Stimulated activated naive B cell treated with anti-CD40 and anti-IgM and Interleukin-4, amounts not matched to agents 10 μg/mL and 1 μg/mL and 100 μg/mL, for 72 hours (primary cell): Measurements from ENCODE around the gene F3.

Source experiments
- ATAC-seq, 2 donors: fragments of 150-1000 bp; cut with Tn5 transposase; replicated peaks; 2 replicates each; pipeline ENCODE4 v1.10.0; 2021; ENCODE audit warnings: moderate library complexity in 1 of 2
- DNase-seq: peaks from one replicate; pipeline ENCODE4 v3.0.0; 2021
- H3K27ac Mint-ChIP-seq: one replicate; pipeline ENCODE4 v1.8.0; 2022; ENCODE audit warnings: mild to moderate bottlenecking, mixed read lengths
- H3K27me3 Mint-ChIP-seq, 2 donors: one replicate each; pipeline ENCODE4 v1.8.0; 2022; ENCODE audit warnings: mixed read lengths in 2 of 2
- H3K36me3 Mint-ChIP-seq, 2 donors: one replicate each; pipeline ENCODE4 v1.8.0; 2022; ENCODE audit warnings: mixed read lengths in 2 of 2, mild to moderate bottlenecking in 1 of 2
- H3K4me1 Mint-ChIP-seq, 2 donors: one replicate each; pipeline ENCODE4 v1.8.0; 2022; ENCODE audit warnings: mixed read lengths in 2 of 2, mild to moderate bottlenecking in 1 of 2
- H3K4me3 Mint-ChIP-seq, 2 donors: one replicate each; pipeline ENCODE4 v1.8.0; 2022; ENCODE audit warnings: mild to moderate bottlenecking in 2 of 2, mixed read lengths in 2 of 2, moderate library complexity in 1 of 2
- H3K9me3 Mint-ChIP-seq, 2 donors: one replicate each; pipeline ENCODE4 v1.8.0; 2022; ENCODE audit warnings: mixed read lengths in 2 of 2, mild to moderate bottlenecking in 1 of 2

F3 gene

GRCh38 chr1:94490556-94490955 is 51.0 kb downstream of the F3 start:
- Mint-ChIP-seq H3K27ac (no peak overlapping the region), H3K27me3 (no peaks in the 10 kb centered on the region), H3K9me3 (no peaks in the 10 kb centered on the region), H3K36me3 (peaks cover 21 to 31% of the 10 kb centered on the region in 2 donors), H3K4me3 (no peak overlapping the region), H3K4me1 (no peaks in the 10 kb centered on the region)
- ATAC-seq, result no peak
- no peak for DNase-seq

GRCh38 chr1:94486990-94487389 is 54.6 kb downstream of the F3 start:
- Mint-ChIP-seq H3K4me1 (no peaks in the 10 kb centered on the region), H3K4me3 (no peak overlapping the region), H3K27me3 (no peaks in the 10 kb centered on the region), H3K36me3 (peaks cover 31 to 38% of the 10 kb centered on the region in 2 donors), H3K9me3 (no peaks in the 10 kb centered on the region), H3K27ac (no peak overlapping the region)
- ATAC-seq (no peak), DNase-seq (no peak)

DNA sequence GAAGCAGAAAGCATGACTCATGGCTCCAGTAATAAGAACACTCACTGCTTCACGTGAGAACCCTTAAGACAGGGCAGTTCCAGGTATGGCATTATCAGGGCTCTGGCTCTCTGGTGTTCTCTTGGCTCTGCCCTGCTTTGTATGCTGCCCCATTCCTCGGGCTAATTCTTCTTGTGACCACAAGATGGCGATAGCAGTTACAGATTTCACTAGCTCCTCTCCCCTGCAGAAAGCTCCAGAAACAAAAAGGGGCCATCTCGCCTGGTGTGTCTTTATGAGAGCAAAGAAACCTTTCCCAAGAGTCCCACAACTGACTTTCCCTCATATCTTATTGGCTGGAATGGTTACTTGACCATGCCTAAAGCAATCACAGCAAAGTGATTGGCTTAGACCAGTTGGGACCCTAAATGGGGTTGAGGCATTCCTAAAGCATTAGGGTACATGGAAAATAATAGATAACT is 60.1 kb downstream of the F3 start:
- Mint-ChIP-seq H3K4me1 (peaks cover 0 to 2% of the 10 kb centered on the region in 2 donors), H3K36me3 (peaks cover 21 to 32% of the 10 kb centered on the region in 2 donors), H3K4me3 (no peak overlapping the region), H3K27ac (peak overlapping the region; percentile 6), H3K27me3 (no peaks in the 10 kb centered on the region), H3K9me3 (no peaks in the 10 kb centered on the region)
- DNase-seq (peak; percentile 8), ATAC-seq (peak; percentile 89)

DNA sequence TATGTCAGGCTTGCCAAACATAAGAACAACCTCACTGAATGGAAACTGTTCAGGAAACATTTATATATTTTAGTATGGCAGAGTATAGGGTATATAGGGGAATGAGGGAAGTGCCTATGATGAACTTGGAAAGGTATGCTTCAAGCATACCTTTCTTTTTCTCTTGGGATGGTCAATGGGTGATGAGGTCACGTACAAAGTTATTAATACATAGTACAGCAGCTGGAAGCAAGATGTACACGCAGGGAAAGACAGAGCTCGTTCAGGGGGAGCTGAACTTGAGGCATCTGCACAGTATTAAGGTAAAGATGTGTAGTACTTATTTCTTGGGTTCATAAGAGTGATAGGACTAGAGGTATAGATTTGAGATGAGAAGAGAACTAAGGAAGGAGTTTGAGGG is 61.9 kb downstream of the F3 start:
- H3K9me3 Mint-ChIP-seq, result no peaks in the 10 kb centered on the region

More for the DNA sequence above, 61.9 kb downstream of the F3 start:
- DNase-seq (no peak), ATAC-seq (no peak)
- Mint-ChIP-seq H3K27ac (peak overlapping the region; percentile 2), H3K4me1 (peaks cover 0 to 2% of the 10 kb centered on the region in 2 donors), H3K36me3 (peaks cover 24 to 34% of the 10 kb centered on the region in 2 donors), H3K4me3 (no peak overlapping the region), H3K27me3 (no peaks in the 10 kb centered on the region)
